ENCODE measurements around the gene MAT2A.

DNA sequence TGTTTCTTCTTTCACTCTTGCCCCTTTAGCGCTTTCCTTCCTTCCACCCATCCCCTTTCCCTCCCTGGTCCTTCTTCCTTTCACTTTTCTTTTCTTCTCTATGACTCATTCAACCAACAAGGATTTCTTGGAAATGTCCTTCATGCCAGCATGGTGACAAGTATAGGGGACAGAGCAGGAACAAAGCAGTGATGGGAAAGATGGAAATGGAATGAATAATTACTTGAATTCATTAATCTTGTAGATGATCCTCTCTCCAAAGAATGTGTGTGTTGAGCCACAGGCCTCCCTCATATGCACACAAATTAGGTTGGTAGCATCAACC, 46.8 kb downstream of the MAT2A start:
- TF ChIP-seq EZH2 (IDR thresholded peaks at IDR 0.05; ENCODE audit: low read length) = no peak
- TF ChIP-seq, protein P1, sequence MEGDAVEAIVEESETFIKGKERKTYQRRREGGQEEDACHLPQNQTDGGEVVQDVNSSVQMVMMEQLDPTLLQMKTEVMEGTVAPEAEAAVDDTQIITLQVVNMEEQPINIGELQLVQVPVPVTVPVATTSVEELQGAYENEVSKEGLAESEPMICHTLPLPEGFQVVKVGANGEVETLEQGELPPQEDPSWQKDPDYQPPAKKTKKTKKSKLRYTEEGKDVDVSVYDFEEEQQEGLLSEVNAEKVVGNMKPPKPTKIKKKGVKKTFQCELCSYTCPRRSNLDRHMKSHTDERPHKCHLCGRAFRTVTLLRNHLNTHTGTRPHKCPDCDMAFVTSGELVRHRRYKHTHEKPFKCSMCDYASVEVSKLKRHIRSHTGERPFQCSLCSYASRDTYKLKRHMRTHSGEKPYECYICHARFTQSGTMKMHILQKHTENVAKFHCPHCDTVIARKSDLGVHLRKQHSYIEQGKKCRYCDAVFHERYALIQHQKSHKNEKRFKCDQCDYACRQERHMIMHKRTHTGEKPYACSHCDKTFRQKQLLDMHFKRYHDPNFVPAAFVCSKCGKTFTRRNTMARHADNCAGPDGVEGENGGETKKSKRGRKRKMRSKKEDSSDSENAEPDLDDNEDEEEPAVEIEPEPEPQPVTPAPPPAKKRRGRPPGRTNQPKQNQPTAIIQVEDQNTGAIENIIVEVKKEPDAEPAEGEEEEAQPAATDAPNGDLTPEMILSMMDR (optimal IDR thresholded peaks at IDR 0.05 in 1 of 3, IDR thresholded peaks at IDR 0.05 in 1 of 3, conservative IDR thresholded peaks at IDR 0.05 in 1 of 3; ENCODE audit: extremely low read depth in 1 of 3, insufficient read depth in 2 of 3, low read length in 3 of 3) = no peak
